A204.1 (cell line): Measurements from ENCODE around the gene FAM98B.

Experiments used
- FAIRE-seq: peaks from 2 replicates; lab custom pipeline; 2012; peaks lifted over from hg19 to GRCh38; lab: Jason Lieb, UNC

The FAM98B gene

GRCh38 chr15:38508647-38509046 is 54.7 kb downstream of the FAM98B start:
- FAIRE-seq: no peak

GRCh38 chr15:38509152-38509551 is 55.2 kb downstream of the FAM98B start:
- no peak for FAIRE-seq

GRCh38 chr15:38512901-38513300 is 59.0 kb downstream of the FAM98B start:
- FAIRE-seq: no peak

- FAIRE-seq: no peak
Observed at GRCh38 chr15:38514601-38515000, 60.7 kb downstream of the FAM98B start.

GRCh38 chr15:38516626-38517025 is 62.7 kb downstream of the FAM98B start:
- no peak for FAIRE-seq

- FAIRE-seq: no peak
Observed at GRCh38 chr15:38517312-38517975, 63.5 kb downstream of the FAM98B start.

GRCh38 chr15:38518084-38518483 is 64.2 kb downstream of the FAM98B start:
- FAIRE-seq: no peak

- no peak for FAIRE-seq
Observed at GRCh38 chr15:38520035-38520434, 66.1 kb downstream of the FAM98B start.

GRCh38 chr15:38521316-38521715 is 67.4 kb downstream of the FAM98B start:
- no peak for FAIRE-seq

GRCh38 chr15:38522922-38523321 is 69.0 kb downstream of the FAM98B start:
- FAIRE-seq: no peak

- no peak for FAIRE-seq
Observed at GRCh38 chr15:38524156-38524555, 70.2 kb downstream of the FAM98B start.

- FAIRE-seq: no peak
Observed at GRCh38 chr15:38525489-38525888, 71.6 kb downstream of the FAM98B start.

GRCh38 chr15:38526158-38526557 is 72.2 kb downstream of the FAM98B start:
- no peak for FAIRE-seq

GRCh38 chr15:38528294-38528693 is 74.4 kb downstream of the FAM98B start:
- no peak for FAIRE-seq

GRCh38 chr15:38530113-38530512 is 76.2 kb downstream of the FAM98B start:
- no peak for FAIRE-seq

GRCh38 chr15:38531509-38531908 is 77.6 kb downstream of the FAM98B start:
- FAIRE-seq: no peak

- FAIRE-seq: no peak
Observed at GRCh38 chr15:38532728-38533127, 78.8 kb downstream of the FAM98B start.

- no peak for FAIRE-seq
Observed at GRCh38 chr15:38533416-38533915, 79.5 kb downstream of the FAM98B start.

GRCh38 chr15:38533926-38534325 is 80.0 kb downstream of the FAM98B start:
- FAIRE-seq: no peak

- no peak for FAIRE-seq
Observed at GRCh38 chr15:38534691-38535090, 80.8 kb downstream of the FAM98B start.

GRCh38 chr15:38535491-38536200 is 81.7 kb downstream of the FAM98B start:
- no peak for FAIRE-seq

GRCh38 chr15:38536201-38536676 is 82.3 kb downstream of the FAM98B start:
- FAIRE-seq: no peak
